ENCODE results near the gene THRB. TPM values are rescaled to one million over a fixed set of nuclear protein-coding genes. Genes with fewer than 3 reads are reported as not detected.

Gene THRB
- total RNA-seq, 5 donors from 2014 or later (not counting 1 experiment from before 2014, with no cell fraction given), result 0.03 to 0.29 (median 0.19) TPM; not detected in 2

GRCh38 chr3:24254649-24255048, 240.0 kb downstream of the THRB start:
- H3K9me3 Mint-ChIP-seq, result no peaks in the 10 kb centered on the region
- WGBS (ENCODE audit: insufficient coverage), result no CpG with 5 or more reads among the region's 1 CpG
- H3K27me3 Mint-ChIP-seq, result peaks cover 0 to 3% of the 10 kb centered on the region in 2 donors
- H3K4me1 ChIP-seq (ENCODE audit: control insufficient read depth in 1 of 2, extremely low read depth in 1 of 2, insufficient read depth in 2 of 2, low read length in 2 of 2), result no peaks in the 10 kb centered on the region
- no peak overlapping the region for H3K4me3 ChIP-seq (ENCODE audit: control insufficient read depth in 1 of 2, extremely low read depth in 1 of 2, low read length in 1 of 2)
- no peak for DNase-seq
- ChIA-PET POLR2A (no interaction called here), CTCF (no interaction called here)
- no peak overlapping the region for H3K4me3 Mint-ChIP-seq
- no peaks in the 10 kb centered on the region for H3K9me3 ChIP-seq
- H3K36me3 Mint-ChIP-seq, result no peaks in the 10 kb centered on the region
- H3K27me3 ChIP-seq (replicated peaks in 1 of 2; ENCODE audit: control insufficient read depth in 2 of 2, extremely low read depth in 1 of 2, insufficient read depth in 2 of 2, low read length in 1 of 2), result no peaks in the 10 kb centered on the region
- no peak overlapping the region for H3K27ac Mint-ChIP-seq
- no peak overlapping the region for H3K27ac ChIP-seq (ENCODE audit: low read length)
- no peaks in the 10 kb centered on the region for H3K36me3 ChIP-seq (ENCODE audit: control insufficient read depth in 2 of 2, extremely low read depth in 1 of 2, insufficient read depth in 1 of 2, low read length in 1 of 2)
- ATAC-seq (replicated peaks in 1 of 4), result no peak
- no peaks in the 10 kb centered on the region for H3K4me1 Mint-ChIP-seq

DNA sequence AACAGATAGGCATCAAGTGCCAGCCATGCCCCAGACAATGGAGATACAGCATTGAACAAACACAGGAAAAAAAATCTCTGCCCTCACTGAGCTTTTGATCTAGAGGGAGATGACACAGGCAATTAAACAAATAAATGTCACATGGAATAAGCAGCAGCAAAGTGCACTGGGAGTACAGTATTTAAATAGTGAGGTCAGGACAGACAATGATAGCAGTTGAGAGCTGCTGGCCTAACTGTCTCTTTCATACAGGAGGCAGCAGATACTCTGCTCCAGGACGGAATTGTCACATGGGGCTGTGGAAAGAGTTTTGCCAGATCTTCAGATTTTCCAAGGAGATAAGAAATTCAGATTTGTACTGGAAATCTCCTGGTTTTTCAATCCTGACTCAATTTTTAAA, 241.3 kb downstream of the THRB start:
- no peaks in the 10 kb centered on the region for H3K4me1 Mint-ChIP-seq
- no peaks in the 10 kb centered on the region for H3K36me3 Mint-ChIP-seq
- no peaks in the 10 kb centered on the region for H3K9me3 Mint-ChIP-seq
- no peak for DNase-seq
- H3K4me3 ChIP-seq (ENCODE audit: control insufficient read depth in 1 of 2, extremely low read depth in 1 of 2, low read length in 1 of 2), result no peak overlapping the region
- no peaks in the 10 kb centered on the region for H3K4me1 ChIP-seq (ENCODE audit: control insufficient read depth in 1 of 2, extremely low read depth in 1 of 2, insufficient read depth in 2 of 2, low read length in 2 of 2)
- ChIA-PET CTCF (no interaction called here), POLR2A (no interaction called here)
- no peaks in the 10 kb centered on the region for H3K27me3 ChIP-seq (replicated peaks in 1 of 2; ENCODE audit: control insufficient read depth in 2 of 2, extremely low read depth in 1 of 2, insufficient read depth in 2 of 2, low read length in 1 of 2)
- H3K9me3 ChIP-seq, result no peaks in the 10 kb centered on the region
- WGBS (ENCODE audit: insufficient coverage), result no CpG with 5 or more reads among the region's 1 CpG
- H3K27ac ChIP-seq (ENCODE audit: low read length), result no peak overlapping the region
- H3K36me3 ChIP-seq (ENCODE audit: control insufficient read depth in 2 of 2, extremely low read depth in 1 of 2, insufficient read depth in 1 of 2, low read length in 1 of 2), result no peaks in the 10 kb centered on the region
- no peak overlapping the region for H3K27ac Mint-ChIP-seq
- H3K4me3 Mint-ChIP-seq, result no peak overlapping the region
- peaks cover 5 to 8% of the 10 kb centered on the region in 2 donors for H3K27me3 Mint-ChIP-seq
- no peak for ATAC-seq (replicated peaks in 1 of 4)

DNA sequence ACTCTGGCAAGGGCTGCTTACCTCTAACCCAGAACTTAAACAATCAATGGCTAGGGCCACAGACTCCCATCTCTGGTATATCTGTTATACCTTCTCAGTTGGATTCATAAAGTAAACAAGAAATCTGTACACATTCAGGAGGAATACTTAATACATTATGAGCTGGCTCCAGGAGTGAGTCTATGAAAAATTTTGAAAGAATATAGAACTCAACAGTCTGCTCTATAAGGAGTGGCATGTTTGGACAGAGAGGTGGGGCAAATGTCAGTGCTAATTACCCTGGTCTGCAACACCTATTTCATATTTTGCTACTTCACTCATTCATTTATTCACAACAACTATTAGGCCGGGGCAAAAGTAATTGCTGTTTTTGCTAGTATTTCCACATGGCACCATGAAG, 245.1 kb downstream of the THRB start:
- POLR2A ChIA-PET, result no interaction called here
- Histone ChIP-seq H3K4me1 (ENCODE audit: control insufficient read depth in 1 of 2, extremely low read depth in 1 of 2, insufficient read depth in 2 of 2, low read length in 2 of 2) (no peaks in the 10 kb centered on the region), H3K27me3 (replicated peaks in 1 of 2; ENCODE audit: control insufficient read depth in 2 of 2, extremely low read depth in 1 of 2, insufficient read depth in 2 of 2, low read length in 1 of 2) (no peaks in the 10 kb centered on the region), H3K9me3 (no peaks in the 10 kb centered on the region), H3K27ac (ENCODE audit: low read length) (no peak overlapping the region), H3K4me3 (ENCODE audit: control insufficient read depth in 1 of 2, extremely low read depth in 1 of 2, low read length in 1 of 2) (no peak overlapping the region), H3K36me3 (ENCODE audit: control insufficient read depth in 2 of 2, extremely low read depth in 1 of 2, insufficient read depth in 1 of 2, low read length in 1 of 2) (no peaks in the 10 kb centered on the region)
- no CpG with 5 or more reads among the region's 1 CpG for WGBS (ENCODE audit: insufficient coverage)
- no peaks in the 10 kb centered on the region for H3K9me3 Mint-ChIP-seq
- no peak for ATAC-seq (replicated peaks in 1 of 4)
- DNase-seq, result no peak
- CTCF ChIA-PET, result no interaction called here
- H3K36me3 Mint-ChIP-seq, result no peaks in the 10 kb centered on the region
- no peaks in the 10 kb centered on the region for H3K4me1 Mint-ChIP-seq
- no peak overlapping the region for H3K27ac Mint-ChIP-seq
- peaks cover 8 to 17% of the 10 kb centered on the region in 2 donors for H3K27me3 Mint-ChIP-seq
- H3K4me3 Mint-ChIP-seq, result no peak overlapping the region

GRCh38 chr3:24245056-24245455, 249.6 kb downstream of the THRB start:
- ChIA-PET POLR2A (no interaction called here), CTCF (no interaction called here)
- 33% methylated on average over 1 of the region's 2 CpGs for WGBS (ENCODE audit: insufficient coverage)
- H3K27me3 Mint-ChIP-seq, result peaks cover 8 to 17% of the 10 kb centered on the region in 2 donors
- no peaks in the 10 kb centered on the region for H3K27me3 ChIP-seq (replicated peaks in 1 of 2; ENCODE audit: control insufficient read depth in 2 of 2, extremely low read depth in 1 of 2, insufficient read depth in 2 of 2, low read length in 1 of 2)
- H3K9me3 Mint-ChIP-seq, result no peaks in the 10 kb centered on the region
- H3K27ac Mint-ChIP-seq, result no peak overlapping the region
- H3K4me3 ChIP-seq (ENCODE audit: control insufficient read depth in 1 of 2, extremely low read depth in 1 of 2, low read length in 1 of 2), result no peak overlapping the region
- H3K36me3 Mint-ChIP-seq, result no peaks in the 10 kb centered on the region
- no peak overlapping the region for H3K4me3 Mint-ChIP-seq
- ATAC-seq (replicated peaks in 1 of 4) (no peak), DNase-seq (no peak)
- H3K27ac ChIP-seq (ENCODE audit: low read length), result no peak overlapping the region
- H3K4me1 Mint-ChIP-seq, result no peaks in the 10 kb centered on the region
- no peaks in the 10 kb centered on the region for H3K36me3 ChIP-seq (ENCODE audit: control insufficient read depth in 2 of 2, extremely low read depth in 1 of 2, insufficient read depth in 1 of 2, low read length in 1 of 2)
- no peaks in the 10 kb centered on the region for H3K9me3 ChIP-seq
- no peaks in the 10 kb centered on the region for H3K4me1 ChIP-seq (ENCODE audit: control insufficient read depth in 1 of 2, extremely low read depth in 1 of 2, insufficient read depth in 2 of 2, low read length in 2 of 2)

DNA sequence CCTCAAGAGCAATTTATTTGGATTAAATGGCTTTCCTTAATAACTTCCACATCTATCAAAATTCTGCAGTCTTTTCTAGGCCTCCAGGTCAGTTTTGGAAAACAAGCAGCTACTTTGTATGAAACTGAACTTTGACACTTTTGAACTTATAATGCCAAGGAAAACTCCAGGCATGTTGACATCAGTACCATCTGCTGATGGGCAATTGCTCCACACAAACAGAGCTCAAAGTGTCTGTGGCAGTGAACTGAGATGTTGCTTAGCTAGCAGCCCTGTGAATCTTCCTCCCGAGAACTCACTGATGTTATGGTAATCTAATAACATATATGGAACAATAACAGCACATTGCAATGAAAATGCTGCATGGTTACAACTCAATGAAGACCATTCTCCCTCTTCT, 250.2 kb downstream of the THRB start:
- Histone ChIP-seq H3K9me3 (no peaks in the 10 kb centered on the region), H3K36me3 (ENCODE audit: control insufficient read depth in 2 of 2, extremely low read depth in 1 of 2, insufficient read depth in 1 of 2, low read length in 1 of 2) (no peaks in the 10 kb centered on the region), H3K4me3 (ENCODE audit: control insufficient read depth in 1 of 2, extremely low read depth in 1 of 2, low read length in 1 of 2) (no peak overlapping the region), H3K4me1 (ENCODE audit: control insufficient read depth in 1 of 2, extremely low read depth in 1 of 2, insufficient read depth in 2 of 2, low read length in 2 of 2) (no peaks in the 10 kb centered on the region), H3K27me3 (replicated peaks in 1 of 2; ENCODE audit: control insufficient read depth in 2 of 2, extremely low read depth in 1 of 2, insufficient read depth in 2 of 2, low read length in 1 of 2) (no peaks in the 10 kb centered on the region), H3K27ac (ENCODE audit: low read length) (no peak overlapping the region)
- no peak overlapping the region for H3K27ac Mint-ChIP-seq
- no peak overlapping the region for H3K4me3 Mint-ChIP-seq
- H3K27me3 Mint-ChIP-seq, result peaks cover 8 to 15% of the 10 kb centered on the region in 2 donors
- no peak for ATAC-seq (replicated peaks in 1 of 4)
- ChIA-PET POLR2A (no interaction called here), CTCF (no interaction called here)
- no peaks in the 10 kb centered on the region for H3K9me3 Mint-ChIP-seq
- H3K4me1 Mint-ChIP-seq, result no peaks in the 10 kb centered on the region
- no peaks in the 10 kb centered on the region for H3K36me3 Mint-ChIP-seq
- no peak for DNase-seq
- no CpG with 5 or more reads among the region's 1 CpG for WGBS (ENCODE audit: insufficient coverage)

DNA sequence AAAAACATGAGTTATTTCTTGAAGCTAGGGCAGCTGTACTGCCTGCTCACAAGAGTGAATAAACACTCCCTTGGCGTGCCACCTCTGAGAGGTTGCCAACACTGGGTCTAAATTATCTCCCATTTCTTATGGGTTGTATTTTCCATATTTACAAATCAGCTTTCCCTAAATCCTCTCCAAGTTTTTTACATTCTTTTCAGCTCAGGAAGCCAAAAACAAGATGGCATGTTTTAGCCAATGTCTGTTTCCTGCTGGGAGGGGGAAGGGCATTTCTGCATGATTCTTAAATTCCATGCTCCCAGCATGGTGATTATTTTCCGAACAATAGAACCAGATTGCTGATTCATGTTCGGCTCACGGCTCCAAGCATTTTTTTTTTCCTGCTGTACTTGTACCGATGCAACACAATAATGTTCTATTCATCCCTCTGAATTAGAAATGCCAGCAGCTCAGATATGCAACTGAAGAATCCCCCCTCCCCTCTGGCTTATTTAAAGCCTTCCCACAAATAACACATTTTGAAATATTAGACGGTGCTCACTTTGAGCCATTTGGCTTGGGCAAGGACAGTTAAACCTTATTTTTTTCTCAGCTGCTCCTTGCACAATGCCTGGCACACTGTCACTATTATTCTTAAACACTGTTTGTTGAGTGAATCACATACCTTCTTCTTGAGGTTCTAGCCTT, 252.5 kb downstream of the THRB start:
- DNase-seq (no peak), ATAC-seq (replicated peaks in 1 of 4) (no peak)
- no peak overlapping the region for H3K4me3 Mint-ChIP-seq
- no peaks in the 10 kb centered on the region for H3K36me3 Mint-ChIP-seq
- H3K4me1 Mint-ChIP-seq, result no peaks in the 10 kb centered on the region
- H3K27ac Mint-ChIP-seq, result no peak overlapping the region
- Histone ChIP-seq H3K9me3 (no peaks in the 10 kb centered on the region), H3K4me3 (ENCODE audit: control insufficient read depth in 1 of 2, extremely low read depth in 1 of 2, low read length in 1 of 2) (no peak overlapping the region), H3K27me3 (replicated peaks in 1 of 2; ENCODE audit: control insufficient read depth in 2 of 2, extremely low read depth in 1 of 2, insufficient read depth in 2 of 2, low read length in 1 of 2) (no peaks in the 10 kb centered on the region), H3K27ac (ENCODE audit: low read length) (no peak overlapping the region), H3K36me3 (ENCODE audit: control insufficient read depth in 2 of 2, extremely low read depth in 1 of 2, insufficient read depth in 1 of 2, low read length in 1 of 2) (no peaks in the 10 kb centered on the region), H3K4me1 (ENCODE audit: control insufficient read depth in 1 of 2, extremely low read depth in 1 of 2, insufficient read depth in 2 of 2, low read length in 2 of 2) (no peaks in the 10 kb centered on the region)
- no peaks in the 10 kb centered on the region for H3K9me3 Mint-ChIP-seq
- 96% methylated on average over 4 of the region's 6 CpGs for WGBS (ENCODE audit: insufficient coverage)
- ChIA-PET CTCF (interaction anchor here in 1 of 2 donors (0.6 kb wide), 1 partner anchor 18 kb away, joined by 8 read pairs; no protein-coding TSS in a partner anchor), POLR2A (interaction anchor here in 1 of 2 donors (0.7 kb wide), 1 partner anchor 232 kb away, joined by 4 read pairs; no protein-coding TSS in a partner anchor)
- H3K27me3 Mint-ChIP-seq, result peaks cover 3 to 10% of the 10 kb centered on the region in 2 donors
